GM18909 (cell line): ENCODE results near the gene KAZN.

Experiments used
- ATAC-seq: cut with Tn5 transposase; IDR thresholded peaks from one replicate; pipeline ENCODE4 v1.9.1; 2021; ENCODE audit warnings: mild to moderate bottlenecking; ENCODE audit not compliant: unreplicated experiment, poor library complexity

Gene KAZN

DNA sequence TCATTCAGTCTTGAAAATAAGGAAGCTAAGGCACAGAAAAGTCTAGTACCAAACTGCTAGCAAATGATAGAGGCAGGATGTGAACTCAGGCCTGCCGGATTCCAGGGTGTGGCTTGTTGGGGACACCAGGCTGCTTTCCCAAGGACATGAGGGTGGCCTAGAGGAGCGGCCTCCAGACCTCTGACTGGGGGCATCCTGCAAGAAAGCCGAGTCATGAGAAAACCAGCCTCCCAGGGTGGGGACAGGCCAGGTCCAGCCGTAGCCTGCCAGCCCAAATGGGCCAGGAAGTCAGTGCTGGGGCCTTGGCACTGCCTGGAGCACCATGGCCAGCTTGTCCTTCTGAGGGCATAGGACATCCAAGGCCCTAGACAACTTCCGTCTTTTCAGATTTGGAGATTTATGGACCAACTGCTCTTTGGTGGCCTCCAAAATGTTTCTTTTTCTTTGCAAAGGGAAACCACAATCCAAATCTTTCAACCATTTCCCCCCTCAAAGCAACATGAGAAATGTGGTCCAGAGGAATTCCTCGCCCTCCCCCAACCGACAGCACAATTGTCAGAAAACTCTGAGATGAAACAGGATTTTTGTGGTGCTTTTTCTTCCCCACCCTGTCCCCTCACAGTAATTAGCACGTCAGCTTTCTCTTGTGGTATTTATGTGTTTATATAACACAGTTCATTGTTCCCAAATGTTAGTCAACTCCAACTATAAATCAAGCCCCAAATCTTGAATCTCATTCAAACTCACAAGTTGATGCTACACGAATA, 212.3 kb downstream of the KAZN start:
- no peak for ATAC-seq

DNA sequence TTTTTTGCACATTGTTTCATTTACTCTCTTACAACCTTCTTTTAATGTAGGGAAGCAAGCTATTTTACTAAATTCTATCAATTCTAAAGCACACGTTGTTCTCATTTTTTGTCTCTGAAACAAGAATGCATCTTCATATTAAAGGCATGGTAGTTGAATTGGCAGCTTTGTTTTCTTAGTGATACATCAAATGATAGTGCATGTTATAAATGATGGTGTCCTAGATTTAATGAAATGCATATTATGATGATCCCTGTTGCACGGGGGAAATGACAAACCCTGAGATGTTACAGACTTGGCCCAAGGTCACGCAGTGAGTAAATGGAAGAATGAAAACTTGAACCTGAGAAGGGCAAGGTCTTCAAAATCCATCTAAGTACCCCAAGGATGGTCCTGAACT, 213.1 kb downstream of the KAZN start:
- ATAC-seq: no peak

DNA sequence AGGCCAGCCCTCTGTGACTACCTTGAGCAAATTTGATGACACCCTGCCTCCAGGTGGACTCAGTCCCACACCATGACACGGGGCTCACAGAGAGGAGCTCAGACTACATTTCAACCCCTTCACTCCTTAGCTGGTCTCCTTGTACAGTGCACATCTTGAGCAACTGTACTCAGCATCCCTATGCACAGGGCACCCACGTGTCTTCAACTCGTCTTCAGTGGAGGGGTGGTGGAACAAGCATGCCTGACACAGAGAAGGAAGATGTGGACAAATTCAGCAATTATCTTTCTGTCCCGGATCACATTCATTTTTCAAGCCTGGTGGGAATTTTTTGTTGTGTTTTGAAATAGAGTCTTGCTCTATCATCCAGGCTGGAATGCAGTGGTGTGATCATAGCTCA, 213.7 kb downstream of the KAZN start:
- no peak for ATAC-seq

DNA sequence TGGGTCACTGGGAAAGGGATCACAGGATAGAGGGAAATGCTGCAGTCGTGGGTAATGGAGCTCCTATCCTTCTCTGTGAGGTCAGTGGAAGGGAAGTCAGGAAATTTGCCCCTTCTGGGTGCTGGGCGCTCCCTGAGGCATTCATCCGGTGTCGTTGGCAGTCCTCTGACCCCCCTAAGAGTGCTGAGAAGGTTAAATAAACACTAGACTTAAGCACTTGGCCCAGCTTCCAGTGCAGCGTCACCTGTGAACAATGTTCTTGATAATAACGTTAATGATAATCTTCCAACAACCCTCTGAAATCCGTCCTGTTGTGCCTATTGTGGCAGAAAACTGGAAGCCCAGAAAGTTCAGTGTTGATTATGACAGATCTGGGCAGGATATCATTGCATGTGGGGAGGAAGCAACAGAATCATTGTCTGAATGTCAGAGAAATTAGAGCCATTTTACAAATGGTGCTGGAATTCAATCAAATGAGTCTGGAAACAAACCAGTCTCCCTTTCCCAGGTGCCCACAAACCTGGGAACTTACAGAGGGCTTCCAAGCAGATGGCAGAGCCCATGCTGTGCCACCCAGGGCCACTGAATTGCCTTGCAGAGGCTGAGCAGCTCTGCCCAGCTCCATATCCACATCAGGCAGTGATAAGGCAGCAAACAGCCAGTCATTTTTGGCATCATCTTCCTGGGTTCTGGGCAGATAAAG, 216.8 kb downstream of the KAZN start:
- ATAC-seq: no peak

DNA sequence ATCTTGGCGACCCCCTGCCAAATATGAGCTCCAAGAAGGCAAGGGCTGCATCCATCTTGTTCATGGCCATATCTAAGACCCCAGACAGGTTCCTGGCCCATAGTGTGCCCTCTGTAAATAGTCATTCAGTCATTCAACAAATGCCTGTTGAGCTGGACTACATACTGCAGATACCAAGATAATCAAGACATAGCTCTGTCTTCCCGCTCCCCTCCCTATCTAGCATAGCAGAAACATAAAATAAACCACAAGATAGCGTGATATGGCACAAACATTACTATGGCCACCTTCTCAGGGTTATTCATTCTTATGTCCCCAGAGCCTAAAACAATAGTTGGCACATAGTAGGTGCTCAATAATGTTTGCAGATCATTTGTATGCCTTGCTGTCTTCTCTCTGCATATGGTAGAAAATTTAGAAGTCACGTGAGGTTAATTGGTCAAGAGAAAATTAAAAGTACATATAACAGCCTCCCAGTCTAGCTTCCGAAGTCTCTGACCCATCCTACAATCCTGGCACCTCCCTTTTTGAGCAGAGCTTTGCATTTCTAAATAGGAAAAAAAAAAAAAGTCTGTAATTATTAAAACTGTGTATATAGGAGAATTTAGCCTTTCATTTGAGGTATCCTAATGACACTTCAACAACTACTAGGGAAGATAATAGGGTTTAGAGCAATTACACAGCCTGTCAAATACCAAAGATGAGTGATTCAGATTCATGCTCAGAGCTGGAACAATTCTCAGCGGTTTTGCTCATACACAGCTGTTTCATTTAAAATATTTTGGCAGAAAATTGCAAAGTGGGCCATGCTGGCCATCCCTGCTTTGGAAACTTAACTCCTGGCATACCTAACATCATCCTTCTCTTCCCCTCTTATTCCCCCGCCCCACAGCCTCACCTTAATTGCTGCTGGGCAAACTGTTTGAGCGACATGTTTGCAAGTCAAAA, 219.0 kb downstream of the KAZN start:
- ATAC-seq: no peak

DNA sequence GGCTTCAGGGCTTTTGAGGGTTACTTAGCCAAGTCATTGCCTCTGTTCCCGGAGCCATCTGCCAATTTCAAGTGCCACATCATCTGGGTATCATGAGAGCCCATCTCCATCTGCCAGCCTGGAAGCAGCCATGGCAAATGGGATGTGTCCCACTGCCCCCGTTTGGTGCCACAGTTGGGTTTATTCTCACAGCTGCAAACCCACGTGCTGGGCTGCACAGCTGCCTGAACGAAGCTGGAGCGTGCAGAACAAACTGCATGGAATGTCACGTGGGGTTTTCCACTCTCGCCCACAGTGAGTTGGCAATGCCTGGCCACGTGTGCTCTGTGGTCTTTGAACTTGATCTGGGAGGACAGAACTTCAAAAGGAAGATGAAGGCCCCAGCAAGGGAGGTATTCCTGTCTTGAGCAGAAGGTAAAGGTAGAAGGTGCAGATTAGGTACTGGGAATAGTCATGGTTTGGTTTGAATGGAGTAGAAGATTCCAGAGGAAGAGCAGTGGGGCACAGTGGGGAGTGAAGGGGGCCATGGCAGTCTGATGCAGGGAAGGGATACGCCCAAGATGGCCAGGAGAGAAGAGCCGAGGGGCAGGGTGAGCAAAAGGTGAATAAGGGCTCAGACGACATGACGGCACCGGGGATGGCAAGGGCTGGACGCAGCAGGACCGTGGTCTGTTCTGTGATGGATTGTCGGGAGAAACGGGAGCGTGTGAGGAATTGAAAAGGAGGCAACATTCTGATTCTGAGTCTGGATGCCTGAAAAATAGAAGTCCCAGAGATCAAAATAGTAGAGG, 222.0 kb downstream of the KAZN start:
- ATAC-seq: no peak

DNA sequence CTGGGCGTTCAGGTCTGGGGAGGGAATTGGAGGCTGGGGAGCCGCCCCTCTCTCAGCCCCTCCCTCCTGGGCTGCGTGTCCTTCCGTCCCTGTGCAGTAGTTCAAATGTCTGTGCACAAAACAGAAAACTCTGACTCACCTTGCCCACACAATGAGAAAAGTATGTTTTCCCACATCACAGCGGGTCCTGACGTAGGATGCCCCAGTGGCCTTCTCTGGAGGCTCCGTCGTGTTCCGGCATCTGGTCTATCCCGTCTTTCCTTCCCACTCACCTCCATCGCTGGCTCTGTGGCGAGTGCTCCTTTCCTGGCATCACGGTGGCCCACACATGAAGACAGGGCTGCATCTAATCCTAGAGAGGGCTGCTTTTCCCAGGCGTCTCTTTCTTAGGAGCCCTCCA, 224.0 kb downstream of the KAZN start:
- no peak for ATAC-seq

DNA sequence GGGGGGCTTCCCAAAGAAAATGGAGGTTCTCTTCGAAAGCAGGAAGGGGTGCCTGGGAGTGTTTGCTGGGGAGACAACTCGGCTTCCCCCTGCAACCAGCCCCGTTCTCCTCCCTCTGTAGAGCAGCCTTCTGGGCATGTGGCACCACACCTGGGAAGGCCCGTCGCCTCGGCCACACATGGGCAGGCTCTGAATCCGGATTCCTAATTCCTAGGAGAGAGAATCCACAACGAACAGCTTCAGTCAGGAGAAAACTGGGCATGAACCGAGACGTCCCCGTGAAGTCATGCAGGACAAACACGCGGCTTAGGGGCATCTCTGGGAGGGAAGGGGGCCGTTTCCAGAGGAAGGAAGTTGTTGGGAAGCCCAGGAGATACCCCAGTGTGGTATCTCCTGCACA, 224.5 kb downstream of the KAZN start:
- no peak for ATAC-seq

DNA sequence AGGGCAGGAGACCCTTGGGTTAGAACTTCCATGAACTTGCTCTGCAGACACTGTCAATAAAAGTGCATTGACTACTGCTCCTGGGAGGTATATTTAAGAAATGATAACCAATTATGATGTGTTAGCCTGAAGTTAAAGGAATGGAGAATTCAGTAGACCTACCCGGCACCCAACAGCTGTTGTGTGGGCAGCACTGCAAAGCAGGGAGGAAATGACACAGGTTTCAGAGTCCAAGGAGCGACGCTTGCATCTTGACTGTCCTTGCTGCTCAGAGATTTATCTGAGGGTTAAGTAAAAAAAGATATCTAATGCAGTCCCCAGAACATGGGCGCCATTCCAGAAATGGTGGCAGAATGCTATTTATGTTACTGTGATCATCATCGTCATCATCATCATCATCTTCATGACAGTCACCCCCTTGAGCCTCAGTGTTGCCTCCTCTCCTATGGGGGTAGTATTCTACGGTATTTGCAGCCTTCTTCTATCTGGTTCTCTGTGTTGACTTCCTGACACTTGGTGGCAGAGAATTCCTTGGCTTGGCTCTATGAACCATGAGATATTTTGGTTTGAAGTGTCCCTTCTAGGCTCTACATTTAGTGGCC, 225.9 kb downstream of the KAZN start:
- no peak for ATAC-seq

DNA sequence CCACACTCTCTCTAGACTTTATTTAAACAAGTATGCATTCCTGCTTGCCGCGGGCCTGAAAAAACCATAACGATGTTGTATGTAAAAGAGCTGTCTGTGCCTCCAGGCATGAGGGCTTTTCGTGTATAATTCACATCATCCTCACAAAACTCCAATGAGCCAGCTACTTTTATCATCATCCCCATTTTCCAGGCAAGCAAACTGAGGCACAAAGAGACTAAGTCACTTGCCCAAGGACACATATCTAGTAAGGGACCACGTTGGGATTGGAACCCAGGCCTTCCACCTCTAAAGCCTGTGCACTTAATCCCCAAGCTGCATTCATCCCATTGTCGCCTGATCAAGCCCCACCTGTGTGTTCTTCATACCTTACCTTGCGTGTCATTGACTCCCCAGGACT, 226.9 kb downstream of the KAZN start:
- no peak for ATAC-seq

DNA sequence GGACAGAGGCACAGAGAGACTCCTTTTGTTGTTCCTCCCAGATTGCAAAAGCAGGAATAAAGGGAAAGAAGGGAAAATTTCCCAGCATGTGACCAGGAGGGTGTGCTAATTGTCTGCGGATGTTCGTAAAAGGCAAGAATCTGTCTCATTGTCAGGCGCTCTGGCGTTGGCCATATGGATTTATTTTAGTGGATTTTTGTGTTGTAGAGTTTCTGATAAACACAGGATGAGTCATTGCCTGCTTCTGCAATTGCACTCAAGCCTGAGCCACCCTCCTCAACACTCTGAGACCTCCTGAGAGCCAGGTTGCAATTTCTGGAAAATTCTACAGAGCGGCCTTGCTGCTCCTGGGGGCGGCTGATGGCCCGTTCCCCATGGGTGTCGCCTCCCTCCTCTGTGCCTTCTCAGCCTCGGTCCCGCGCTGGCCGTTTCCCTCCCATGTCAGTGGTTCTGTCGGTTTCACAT, 227.7 kb downstream of the KAZN start:
- ATAC-seq: no peak

DNA sequence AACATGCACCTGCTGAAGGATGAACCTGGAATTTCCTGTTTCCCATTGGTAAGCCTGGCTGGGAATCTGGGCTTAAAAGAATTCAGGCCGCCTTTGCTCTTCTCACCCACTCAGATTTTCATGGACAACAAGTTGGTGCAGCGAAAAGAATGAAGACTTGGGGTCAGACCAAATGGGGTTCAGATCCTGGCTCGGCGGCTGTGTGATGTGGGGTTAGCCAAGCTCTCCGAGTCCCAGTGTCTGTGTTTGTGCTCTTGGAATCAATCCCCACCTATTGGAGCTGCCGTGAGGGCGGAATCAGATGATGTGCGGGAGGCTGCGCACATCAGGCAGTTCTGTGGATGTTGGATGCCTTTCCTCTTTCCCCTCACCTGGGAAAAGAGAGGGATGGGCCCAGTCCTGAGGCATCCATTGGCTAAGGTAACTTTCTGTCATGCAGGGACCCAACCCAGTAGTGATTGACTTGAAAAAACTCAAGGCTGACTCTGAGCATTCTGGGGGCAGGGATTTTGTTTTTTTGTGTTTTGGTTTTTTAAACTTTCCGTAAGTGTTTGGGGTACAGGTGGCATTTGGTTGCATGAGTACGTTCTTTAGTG, 228.3 kb downstream of the KAZN start:
- ATAC-seq: no peak

DNA sequence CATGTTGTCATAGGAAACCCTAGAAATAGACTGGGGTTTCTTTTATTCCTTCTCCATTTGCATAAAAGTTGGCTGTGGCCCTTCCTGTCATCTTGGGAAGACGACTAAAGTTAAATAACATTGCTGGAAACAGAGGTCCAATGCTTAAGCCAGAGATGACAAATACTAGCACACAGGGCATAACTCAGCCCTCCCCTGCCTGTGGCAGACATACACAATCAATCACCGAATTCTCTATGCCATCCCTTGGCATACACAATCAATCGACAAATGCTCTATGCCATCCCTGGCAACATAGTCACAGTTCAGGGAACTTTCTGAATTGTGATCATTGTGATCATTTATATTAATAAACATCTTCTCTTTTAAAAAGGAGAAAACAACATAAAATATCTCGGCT, 229.4 kb downstream of the KAZN start:
- no peak for ATAC-seq

DNA sequence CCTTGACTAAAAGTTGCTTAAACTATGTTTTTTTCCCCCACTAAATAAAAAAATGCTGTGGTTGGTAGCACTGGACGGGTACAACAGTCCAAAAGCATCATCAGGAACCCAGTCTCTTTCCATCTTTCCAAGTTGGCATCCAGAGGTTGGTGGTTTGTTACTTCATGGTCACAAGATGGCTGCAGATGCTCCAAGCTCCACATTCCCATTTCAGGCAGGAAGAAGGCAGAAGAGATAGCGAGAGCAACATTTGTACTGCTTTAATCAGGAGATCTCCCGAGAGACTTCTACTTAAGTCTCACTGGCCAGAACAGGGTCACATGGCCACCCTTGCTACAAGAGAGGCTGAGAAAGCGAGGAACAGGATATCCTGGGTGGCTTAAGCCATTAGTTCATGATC, 230.2 kb downstream of the KAZN start:
- ATAC-seq: no peak

DNA sequence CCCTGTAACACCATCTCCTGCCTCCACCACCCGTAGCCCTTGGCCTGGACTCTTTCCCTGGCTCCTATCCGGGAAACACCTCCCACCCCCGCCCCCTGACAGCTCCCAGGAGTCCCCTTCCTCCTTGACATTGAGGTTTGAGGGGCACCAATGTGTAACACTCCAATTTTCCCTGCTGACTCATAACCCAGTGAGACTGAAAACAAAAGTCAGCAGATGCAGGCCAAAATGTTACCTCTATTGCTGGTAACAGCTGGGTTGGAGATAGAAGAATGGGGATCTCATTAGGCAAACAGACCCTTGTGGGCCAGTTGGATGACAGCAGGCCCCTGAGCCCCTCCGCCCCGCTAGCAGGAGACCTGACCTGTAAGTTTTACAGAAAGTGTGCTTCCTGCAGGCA, 237.2 kb downstream of the KAZN start:
- ATAC-seq: no peak

DNA sequence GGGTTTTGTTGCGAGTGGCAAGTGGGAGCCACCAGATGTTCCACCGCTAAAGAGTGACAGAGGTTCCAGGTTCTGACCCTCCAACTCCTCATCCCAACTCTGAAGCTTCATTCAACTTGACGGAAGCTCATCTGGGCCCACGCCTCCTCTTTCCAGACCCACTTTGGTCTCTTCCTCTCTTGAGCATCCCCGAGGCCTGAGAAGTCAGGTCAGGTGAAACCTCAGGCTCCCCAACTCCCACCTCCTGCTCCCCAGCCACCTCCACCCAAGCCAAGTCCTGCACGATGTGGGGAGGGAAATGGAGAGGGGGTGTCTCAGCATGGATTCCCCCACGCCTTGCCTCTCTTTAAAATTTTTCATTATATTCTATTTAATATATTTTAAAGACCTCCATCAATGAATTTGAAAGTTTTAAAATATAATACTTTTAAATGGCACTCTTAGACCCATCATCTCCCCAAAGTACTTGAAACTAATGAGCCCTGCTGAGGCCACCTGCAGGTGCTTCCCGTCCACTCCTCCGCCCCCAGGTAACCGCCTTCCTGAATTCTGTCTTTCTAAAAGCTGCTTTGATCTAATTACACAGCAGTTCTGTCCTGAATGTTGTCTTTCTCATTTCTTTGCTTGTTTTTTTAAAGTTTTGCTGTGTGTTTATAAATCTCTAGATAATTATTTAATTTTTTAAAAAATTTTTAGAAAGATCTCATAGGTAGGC, 238.1 kb downstream of the KAZN start:
- no peak for ATAC-seq

DNA sequence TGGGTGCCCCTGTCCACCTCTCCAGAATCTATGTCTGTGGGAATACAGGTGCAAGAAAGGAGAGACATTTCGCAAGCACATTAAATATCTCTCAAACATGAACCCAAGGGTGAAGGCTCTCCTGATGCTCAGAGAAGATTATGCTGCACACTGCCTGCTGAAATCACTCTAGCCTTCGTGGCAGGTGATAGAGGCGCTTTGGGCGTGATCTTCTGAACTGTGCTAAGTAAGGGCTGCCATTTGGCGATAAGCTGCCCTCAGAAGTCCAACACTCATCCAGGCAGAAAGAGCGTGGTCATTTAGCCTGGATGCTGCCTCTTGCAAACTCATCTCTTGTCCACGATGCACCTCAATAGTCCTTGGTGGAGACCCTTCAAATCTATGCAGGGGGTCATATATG, 241.9 kb downstream of the KAZN start:
- no peak for ATAC-seq

DNA sequence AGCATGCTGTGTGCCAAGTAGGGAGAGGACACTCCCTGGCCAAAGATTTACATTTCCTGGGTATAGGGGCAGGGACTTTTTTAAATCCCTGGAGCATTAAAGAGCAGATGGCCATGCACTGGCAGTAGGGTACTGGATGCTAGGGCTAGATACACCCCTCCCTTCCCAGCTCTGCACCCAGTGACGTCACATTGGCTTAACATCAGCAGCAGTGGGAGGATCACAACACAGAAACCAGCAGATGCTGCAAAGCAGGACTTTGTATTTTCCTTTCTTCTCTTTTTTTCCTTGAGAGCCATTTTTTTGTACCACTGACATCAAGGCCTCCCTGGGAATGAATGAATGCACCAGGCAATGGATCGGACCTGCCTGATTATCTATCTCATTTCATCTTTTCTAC, 243.0 kb downstream of the KAZN start:
- ATAC-seq: no peak

DNA sequence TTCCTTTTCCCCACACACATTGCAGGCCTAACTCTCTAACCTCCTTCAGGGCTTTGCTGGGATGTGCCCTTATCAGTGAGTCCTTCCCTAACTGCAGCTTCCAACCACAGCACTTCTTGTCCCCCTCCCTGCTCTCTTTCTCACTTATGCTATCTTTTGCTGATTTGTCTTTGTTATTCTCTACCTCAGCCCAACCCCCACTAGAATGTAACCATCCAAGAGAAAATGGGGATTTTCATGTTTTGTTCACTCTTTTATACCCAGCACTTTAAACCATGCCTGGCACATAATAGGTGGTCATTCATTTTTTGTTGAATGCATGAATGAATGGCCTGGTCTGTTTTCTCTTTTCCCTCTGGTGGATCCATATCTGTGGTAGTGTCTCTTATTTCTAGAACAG, 243.5 kb downstream of the KAZN start:
- ATAC-seq: no peak
